H4 (cell line): ENCODE data around the gene HUNK. TPM values are rescaled to one million over a fixed set of nuclear protein-coding genes. Genes with fewer than 3 reads are reported as not detected.

Source experiments
- DNase-seq: peaks from one replicate; pipeline ENCODE4 v3.0.0-alpha.2; 2015; ENCODE audit warnings: low spot score
- total RNA-seq: library from RNA; depleted of rRNA; stranded (reverse); fragments of >200 nt; shearing (Covaris generic); gene quantifications from 2 replicates; pipeline ENCODE4 v1.2.3, GENCODE V29; 2014

The HUNK gene
- total RNA-seq, 1 experiment from 2014 or later: 1.9 TPM

DNA sequence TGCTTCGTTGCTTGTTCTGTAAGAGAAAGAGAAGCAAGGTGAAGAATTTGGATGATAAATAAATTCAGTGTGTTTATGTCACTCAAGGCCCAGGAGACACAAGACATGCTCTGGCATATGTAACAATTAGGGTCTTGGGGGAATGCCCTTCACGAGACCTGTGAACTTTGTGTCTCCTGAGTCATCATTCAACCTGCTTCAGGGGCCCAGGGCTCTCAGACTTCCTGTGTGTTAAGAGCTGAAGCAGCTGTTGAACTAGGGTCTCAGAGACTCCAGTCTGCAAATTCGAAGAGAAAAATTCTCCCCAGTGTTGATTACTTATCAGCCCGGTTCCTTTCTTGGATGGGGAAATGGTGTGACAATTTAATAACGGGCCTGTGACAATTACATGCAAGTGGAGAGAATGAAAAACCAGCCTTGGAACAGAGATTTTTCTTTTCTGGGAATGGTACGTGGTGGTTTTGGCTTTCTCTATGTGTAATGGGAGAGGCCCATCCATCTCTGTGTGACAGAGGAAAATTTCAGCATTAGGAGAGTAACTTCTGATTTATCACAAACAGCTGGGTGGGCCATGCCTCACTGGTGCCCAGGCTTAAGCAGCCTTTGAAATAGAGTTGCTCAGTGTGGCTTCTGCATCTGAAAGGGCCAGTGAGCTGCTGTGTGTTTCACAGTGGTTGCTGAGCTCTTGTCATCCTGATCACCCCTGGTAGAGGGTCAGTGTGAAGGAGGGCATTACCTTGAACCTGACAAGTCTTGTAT is 22.4 kb downstream of the HUNK start:
- DNase-seq: no peak

DNA sequence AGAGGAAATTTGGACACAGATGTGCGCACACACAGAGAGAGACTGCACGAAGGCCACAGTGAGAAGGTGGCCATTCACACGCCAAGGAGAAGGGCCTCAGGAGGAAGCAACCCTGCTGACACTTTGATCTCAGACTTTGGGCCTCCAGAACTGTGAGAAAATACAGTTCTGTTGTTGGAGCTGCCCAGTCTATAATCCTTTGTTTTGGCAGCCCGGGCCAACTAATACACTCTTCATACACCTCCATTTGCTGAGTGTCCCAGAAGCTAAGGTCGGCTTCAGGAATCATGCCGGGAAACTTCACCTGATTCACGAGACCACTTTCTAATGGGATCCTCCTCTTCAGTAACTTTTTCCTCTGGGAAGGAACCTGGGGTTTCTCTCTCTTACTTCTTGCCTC is 23.2 kb downstream of the HUNK start:
- no peak for DNase-seq

- DNase-seq: no peak
Observed at GRCh38 chr21:31897311-31897710, 24.5 kb downstream of the HUNK start.

GRCh38 chr21:31898933-31899630 is 26.3 kb downstream of the HUNK start:
- no peak for DNase-seq

GRCh38 chr21:31900121-31900895 is 27.5 kb downstream of the HUNK start:
- DNase-seq: no peak

DNA sequence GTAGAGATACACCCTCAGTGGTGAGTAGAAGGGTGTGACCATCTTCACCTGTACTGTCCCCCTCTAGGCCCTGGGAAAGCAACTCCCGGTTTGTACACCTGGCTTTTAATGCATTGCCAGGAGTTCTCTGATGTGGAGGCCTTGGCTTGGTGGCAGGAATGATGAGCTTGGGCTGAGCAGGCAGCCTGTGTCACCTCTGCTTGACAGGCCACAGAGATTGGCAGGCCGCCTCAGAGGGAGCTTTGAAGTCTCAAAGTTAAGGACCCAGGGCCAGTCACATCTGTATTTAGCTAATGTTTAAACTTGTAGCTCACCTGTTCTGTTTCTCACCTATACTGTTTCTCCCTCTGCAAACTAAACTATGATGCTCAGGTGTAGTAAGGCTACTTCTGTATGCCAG is 28.5 kb downstream of the HUNK start:
- no peak for DNase-seq

GRCh38 chr21:31902438-31902837 is 29.6 kb downstream of the HUNK start:
- DNase-seq: no peak

- DNase-seq: no peak
Observed at GRCh38 chr21:31903896-31904295, 31.1 kb downstream of the HUNK start.

GRCh38 chr21:31905503-31906451 is 33.0 kb downstream of the HUNK start:
- no peak for DNase-seq

DNA sequence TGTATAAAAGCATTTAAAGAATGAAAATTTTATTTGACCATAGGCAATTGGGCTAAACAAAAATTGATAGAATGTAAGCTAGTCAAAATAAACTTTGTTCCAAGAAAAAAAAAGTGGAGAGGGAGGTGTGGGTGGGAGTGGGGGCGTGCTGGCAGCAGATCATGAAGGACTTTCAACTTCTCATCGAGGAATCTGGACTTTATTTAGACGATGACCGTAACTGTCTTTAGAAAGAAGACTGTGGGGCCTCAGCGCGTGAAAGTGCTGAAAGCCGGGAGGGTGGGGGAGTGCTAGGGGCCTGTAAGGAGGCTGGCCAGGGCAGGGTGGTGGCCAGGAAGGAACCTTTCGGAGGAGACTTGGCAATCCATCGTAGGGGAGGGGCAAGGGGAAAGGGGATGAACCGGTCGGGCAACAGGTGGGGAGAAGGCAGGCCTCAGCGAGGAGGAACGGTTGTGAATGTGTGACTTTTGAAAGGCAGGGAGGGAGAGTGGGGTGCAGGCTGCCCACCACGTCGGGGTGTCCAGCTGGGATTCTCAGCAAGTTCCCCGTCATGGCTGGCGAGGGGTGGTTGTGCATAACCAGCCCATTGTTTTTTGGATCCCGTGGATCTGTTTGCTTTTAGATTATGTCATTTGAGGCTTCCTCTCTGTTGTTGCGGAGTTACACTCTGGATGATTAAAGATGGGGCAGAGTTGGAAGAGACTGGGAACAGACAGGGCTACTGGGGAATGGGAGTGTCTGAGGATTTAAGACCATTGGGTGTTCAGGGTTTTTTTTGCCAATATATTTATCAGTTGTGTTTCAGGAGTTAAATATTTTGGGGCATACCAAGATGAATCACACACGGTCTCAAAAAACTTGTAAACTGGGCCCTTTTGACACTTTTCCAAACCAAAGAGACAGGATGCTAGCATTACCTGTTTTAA is 35.5 kb downstream of the HUNK start:
- no peak for DNase-seq

- DNase-seq: no peak
Observed at GRCh38 chr21:31909153-31910073, 36.6 kb downstream of the HUNK start.

DNA sequence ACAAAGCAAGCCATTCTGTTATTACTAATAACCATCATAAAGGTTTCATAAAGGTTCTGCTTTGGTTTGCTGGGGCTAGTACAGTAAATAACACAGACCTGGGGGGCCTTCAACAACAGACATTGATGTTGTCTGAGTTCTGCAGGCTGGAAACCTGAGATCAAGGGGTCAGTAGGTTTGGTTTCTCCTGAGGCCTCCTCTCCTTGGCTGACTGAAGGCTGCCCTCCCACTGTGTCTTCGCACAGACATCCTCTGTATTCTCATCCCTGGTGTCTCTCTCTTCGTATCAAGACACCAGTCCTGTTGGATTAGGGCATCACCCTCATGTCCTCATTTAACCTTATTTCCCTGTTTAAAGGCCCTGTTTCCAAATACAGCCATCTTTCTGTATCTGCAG is 37.3 kb downstream of the HUNK start:
- DNase-seq: no peak

DNA sequence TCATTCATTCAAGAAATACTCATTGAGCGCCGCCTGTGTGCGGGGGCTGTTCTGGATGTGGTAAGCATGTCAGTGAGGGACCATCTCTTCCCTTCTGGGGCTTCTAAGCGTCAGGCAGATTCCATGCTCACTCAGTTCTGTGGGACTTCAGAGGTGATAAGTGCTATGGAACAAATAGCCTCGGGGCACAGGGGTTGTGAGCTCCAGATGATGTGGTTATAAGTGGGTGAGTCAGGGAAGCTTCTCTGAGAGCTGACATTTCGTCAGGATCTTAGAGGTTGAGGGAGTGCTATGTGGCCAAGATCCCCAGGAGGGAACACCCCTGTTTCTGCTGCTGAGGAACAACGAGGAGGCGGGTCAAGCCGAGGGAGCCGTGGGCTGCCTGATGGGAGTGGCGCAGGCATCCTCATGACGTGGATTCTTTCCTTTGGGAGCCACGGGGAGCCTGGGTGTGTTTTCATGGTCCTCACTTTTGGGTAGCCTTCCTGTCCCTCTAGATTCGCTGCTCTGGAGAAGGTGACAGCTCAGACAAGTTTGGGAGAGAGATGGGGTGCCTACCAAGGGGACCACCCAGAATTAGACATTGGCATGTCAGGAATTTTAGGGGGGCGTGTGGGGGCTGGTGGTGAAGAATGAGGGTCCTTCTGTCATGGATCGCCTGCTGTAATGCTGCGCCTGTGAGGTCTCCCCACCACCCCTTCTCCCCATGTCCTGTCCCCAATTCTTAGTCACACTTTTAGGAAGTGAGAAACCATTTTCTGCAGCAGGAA is 38.5 kb downstream of the HUNK start:
- DNase-seq: peak; percentile 88

DNA sequence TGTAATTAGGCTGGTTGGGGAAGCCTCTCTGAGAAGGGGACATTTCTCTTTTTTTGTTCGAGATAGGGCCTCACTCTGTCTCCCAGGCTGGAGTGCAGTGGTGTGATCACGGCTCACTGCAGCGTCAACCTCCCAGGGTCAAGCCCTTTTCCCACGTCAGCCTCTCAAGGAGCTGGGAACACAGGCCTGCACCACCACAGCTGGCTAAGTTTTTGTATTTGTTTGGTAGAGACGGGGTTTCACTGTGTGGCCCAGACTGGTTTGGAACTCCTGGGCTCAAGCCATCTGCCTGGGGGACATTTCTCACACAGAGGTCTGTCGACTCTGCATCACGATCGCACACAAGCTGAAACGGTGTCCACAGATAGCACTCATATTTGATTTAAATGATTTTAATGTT is 39.7 kb downstream of the HUNK start:
- DNase-seq: no peak

DNA sequence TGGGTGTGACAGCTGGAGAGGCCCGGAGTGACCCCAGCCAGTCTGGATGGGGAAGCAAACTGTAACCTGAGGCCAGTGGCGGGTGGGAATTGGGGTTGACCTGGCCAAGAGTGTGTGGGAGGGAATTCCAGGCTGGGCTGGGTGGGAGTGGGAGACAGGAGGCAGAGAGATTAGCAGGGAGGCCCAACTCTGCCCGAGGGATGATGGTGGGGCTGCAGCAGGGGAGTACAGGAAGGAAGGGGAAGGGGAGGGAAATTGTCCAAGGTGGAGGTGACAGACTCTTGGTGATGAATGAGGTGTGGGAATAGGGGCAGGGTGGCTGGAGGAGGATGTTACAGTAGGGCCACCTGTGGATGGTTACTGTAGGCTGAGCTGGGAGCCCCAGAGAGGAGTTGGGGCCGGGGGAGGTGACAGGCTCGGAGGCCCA is 40.4 kb downstream of the HUNK start:
- DNase-seq: no peak

- no peak for DNase-seq
Observed at GRCh38 chr21:31914472-31914871, 41.7 kb downstream of the HUNK start.

DNA sequence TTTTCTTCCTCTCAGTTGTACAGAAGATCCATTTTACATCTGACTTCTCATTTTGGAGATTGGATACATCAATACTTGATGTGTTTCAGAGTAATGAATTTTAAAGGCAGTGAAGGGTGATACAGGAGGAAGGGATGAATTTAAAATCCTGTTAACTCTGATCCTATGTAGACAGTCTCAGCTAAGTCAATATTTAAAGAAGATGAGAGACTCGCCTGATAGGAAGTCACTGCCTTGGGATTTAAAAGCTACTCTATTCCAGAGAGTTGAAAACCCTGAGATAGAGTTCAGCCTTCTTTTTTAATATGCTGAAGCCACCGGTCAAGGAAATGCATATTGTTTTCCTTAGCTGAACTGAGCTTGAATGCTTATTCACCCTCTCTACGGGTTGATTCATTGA is 42.7 kb downstream of the HUNK start:
- no peak for DNase-seq

GRCh38 chr21:31917108-31917507 is 44.3 kb downstream of the HUNK start:
- no peak for DNase-seq
